ENCODE results near the gene ETV5. TPM values are rescaled to one million over a fixed set of nuclear protein-coding genes. Genes with fewer than 3 reads are reported as not detected.

ETV5 gene
- total RNA-seq, 1 donor from 2014 or later, result 17.1 TPM

DNA sequence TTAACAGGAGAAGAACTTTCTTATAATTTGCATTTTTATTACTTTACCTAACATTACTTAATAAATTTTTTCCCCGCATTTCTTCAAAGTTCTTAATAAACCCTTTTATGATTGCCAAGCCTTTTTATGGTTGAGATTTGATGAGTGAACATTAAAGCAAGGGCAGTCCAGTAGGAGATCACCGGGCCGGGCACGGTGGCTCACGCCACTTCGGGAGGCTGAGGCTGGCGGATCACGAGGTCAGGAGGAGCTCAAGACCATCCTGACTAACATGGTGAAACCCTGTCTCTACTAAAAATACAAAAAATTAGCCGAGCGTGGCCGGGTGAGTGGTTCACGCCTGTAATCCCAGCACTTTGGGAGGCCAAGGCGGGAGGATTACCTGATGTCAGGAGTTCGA is 109.7 kb downstream of the ETV5 start:
- TF ChIP-seq, protein P1, sequence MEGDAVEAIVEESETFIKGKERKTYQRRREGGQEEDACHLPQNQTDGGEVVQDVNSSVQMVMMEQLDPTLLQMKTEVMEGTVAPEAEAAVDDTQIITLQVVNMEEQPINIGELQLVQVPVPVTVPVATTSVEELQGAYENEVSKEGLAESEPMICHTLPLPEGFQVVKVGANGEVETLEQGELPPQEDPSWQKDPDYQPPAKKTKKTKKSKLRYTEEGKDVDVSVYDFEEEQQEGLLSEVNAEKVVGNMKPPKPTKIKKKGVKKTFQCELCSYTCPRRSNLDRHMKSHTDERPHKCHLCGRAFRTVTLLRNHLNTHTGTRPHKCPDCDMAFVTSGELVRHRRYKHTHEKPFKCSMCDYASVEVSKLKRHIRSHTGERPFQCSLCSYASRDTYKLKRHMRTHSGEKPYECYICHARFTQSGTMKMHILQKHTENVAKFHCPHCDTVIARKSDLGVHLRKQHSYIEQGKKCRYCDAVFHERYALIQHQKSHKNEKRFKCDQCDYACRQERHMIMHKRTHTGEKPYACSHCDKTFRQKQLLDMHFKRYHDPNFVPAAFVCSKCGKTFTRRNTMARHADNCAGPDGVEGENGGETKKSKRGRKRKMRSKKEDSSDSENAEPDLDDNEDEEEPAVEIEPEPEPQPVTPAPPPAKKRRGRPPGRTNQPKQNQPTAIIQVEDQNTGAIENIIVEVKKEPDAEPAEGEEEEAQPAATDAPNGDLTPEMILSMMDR (conservative IDR thresholded peaks at IDR 0.05; ENCODE audit: low read depth, low read length), result no peak
- DNase-seq (ENCODE audit: low read depth), result no peak
- no peak overlapping the region for H3K4me3 ChIP-seq (ENCODE audit: low read depth, low read length)

DNA sequence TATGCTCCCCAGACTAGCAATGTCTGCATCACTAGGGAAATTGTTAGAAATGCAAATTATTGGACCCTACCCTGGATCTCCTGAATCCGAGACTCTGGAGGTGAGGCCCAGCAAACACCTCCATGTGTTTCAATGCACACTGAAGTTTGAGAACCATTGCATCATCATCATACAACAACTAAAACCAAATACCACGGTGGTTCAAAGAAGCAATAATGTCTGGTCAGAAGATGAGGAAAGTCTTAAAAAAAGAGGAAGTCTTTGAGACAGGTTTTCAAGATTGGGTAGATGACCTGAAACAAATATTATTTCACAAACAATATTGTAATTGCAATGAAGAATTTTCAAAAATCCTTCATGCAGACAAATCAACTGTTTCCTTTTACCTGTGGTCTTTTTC is 110.8 kb downstream of the ETV5 start:
- TF ChIP-seq, protein P1 (conservative IDR thresholded peaks at IDR 0.05; ENCODE audit: low read depth, low read length), result no peak
- no peak for DNase-seq (ENCODE audit: low read depth)

DNA sequence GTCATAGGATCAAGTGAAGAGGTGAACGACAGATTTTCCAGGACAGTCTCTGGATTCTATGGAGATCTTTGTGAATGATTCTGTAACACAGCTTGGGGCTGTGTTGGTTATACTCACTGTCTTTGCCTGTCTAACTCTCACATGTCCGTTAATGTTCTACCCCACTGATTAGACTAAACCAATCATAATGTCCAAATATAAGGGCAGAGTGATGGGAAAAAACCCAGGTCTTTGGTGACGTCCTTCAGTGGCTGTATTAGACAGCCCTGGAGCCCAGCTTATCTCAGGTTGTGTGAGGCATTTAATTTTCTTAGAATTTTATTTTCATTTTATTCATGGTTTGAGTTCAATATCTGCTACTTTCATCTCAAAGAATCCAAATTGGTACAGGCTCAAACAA is 111.8 kb downstream of the ETV5 start:
- TF ChIP-seq, protein P1 (conservative IDR thresholded peaks at IDR 0.05; ENCODE audit: low read depth, low read length), result no peak
- no peak overlapping the region for H3K4me3 ChIP-seq (ENCODE audit: low read depth, low read length)
- no peak for DNase-seq (ENCODE audit: low read depth)

More for the DNA sequence above, 110.8 kb downstream of the ETV5 start:
- H3K4me3 ChIP-seq (ENCODE audit: low read depth, low read length), result no peak overlapping the region

Other genes with a start within 250 kb of the ETV5 start
- gene TRA2B, start 171.1 kb downstream of the ETV5 start, total RNA-seq, result 140 and 239 TPM in 2 replicates

All from epithelial cell of proximal tubule (primary cell).